Vagina (tissue), 2 donors: ENCODE measurements around the gene NINJ2. TPM values are rescaled to one million over a fixed set of nuclear protein-coding genes. Genes with fewer than 3 reads are reported as not detected.
A peak's percentile ranks its signal among the peaks of the same experiment; 100 is the strongest.

ENCODE experiments used
- DNase-seq, 2 donors: peaks; one replicate each; pipeline ENCODE4 v3.0.0-alpha.2; 2017; ENCODE audit errors: extremely low spot score in 2 of 2
- H3K27ac ChIP-seq: fragments of 200-600 bp; sonication (generic); one replicate; pipeline ENCODE4 v1.5.1; 2019
- H3K27me3 ChIP-seq: fragments of 200-600 bp; sonication (generic); one replicate; pipeline ENCODE4 v1.5.1; 2019
- H3K36me3 ChIP-seq, 2 donors: fragments of 200-600 bp; sonication (generic); one replicate each; pipeline ENCODE4 v1.5.1; 2017 to 2019
- H3K4me1 ChIP-seq: fragments of 200-600 bp; sonication (generic); one replicate; pipeline ENCODE4 v1.5.1; 2019
- H3K4me3 ChIP-seq, 2 donors: fragments of 200-600 bp; sonication (generic); 1 replicate in 1 of 2; 2 replicates in 1 of 2; pipeline ENCODE4 v1.5.1; 2016 to 2019
- H3K9me3 ChIP-seq: fragments of 200-600 bp; sonication (generic); one replicate; pipeline ENCODE4 v1.5.1; 2019
- CTCF ChIP-seq, 3 experiments: fragments of 450-650 bp in 2 of 3; fragments of 200-600 bp in 1 of 3; sonication (generic) in 1 of 3; IDR thresholded peaks; one replicate each; pipeline ENCODE4 v1.5.1; 2017 to 2019; ENCODE audit warnings: antibody characterized with exemption in 3 of 3, mild to moderate bottlenecking in 2 of 3, moderate library complexity in 2 of 3
- POLR2A ChIP-seq, 2 donors: fragments of 450-650 bp; IDR thresholded peaks; one replicate each; pipeline ENCODE4 v1.6.1; 2017; ENCODE audit warnings: antibody characterized with exemption in 2 of 2, mild to moderate bottlenecking in 2 of 2, moderate library complexity in 2 of 2
- POLR2AphosphoS5 ChIP-seq, 2 donors: sonication (generic); formaldehyde crosslinking; IDR thresholded peaks; one replicate each; pipeline ENCODE4 v1.9.0; 2017; ENCODE audit warnings: antibody characterized with exemption in 2 of 2, mild to moderate bottlenecking in 2 of 2, low read depth in 1 of 2; ENCODE audit not compliant: insufficient read depth in 1 of 2
- intact Hi-C: fragments of 100-400 bp; cut with DNase I; formaldehyde crosslinking; loops from one replicate; pipeline ENCODE4 v1.15.1; 2023
- total RNA-seq: library from RNA; depleted of rRNA; stranded (reverse); fragments of >200 nt; gene quantifications from one replicate; pipeline ENCODE4 v1.2.3, GENCODE V29; 2016

NINJ2 gene
- total RNA-seq, 1 donor from 2014 or later = 23.8 TPM

- TF ChIP-seq POLR2A (IDR thresholded peaks at IDR 0.05) (no peak), CTCF (IDR thresholded peaks at IDR 0.05) (no peak), POLR2AphosphoS5 (IDR thresholded peaks at IDR 0.05; ENCODE audit: insufficient read depth in 1 of 2, low read depth in 1 of 2) (no peak)
- no peak for DNase-seq
- Histone ChIP-seq H3K4me3 (no peak overlapping the region), H3K9me3 (no peaks in the 10 kb centered on the region), H3K27me3 (no peaks in the 10 kb centered on the region), H3K4me1 (peaks cover 35% of the 10 kb centered on the region), H3K27ac (peak overlapping the region; percentile 33), H3K36me3 (no peaks in the 10 kb centered on the region)
- intact Hi-C loops = no loop called here
Measured at GRCh38 chr12:541676-542324, 121.4 kb downstream of the NINJ2 start.

- no peak overlapping the region for H3K4me3 ChIP-seq
- H3K36me3 ChIP-seq = no peaks in the 10 kb centered on the region
- intact Hi-C loops = no loop called here
- TF ChIP-seq CTCF (IDR thresholded peaks at IDR 0.05) (no peak), POLR2A (IDR thresholded peaks at IDR 0.05) (no peak), POLR2AphosphoS5 (IDR thresholded peaks at IDR 0.05; ENCODE audit: insufficient read depth in 1 of 2, low read depth in 1 of 2) (no peak)
- H3K9me3 ChIP-seq = no peaks in the 10 kb centered on the region
- no peaks in the 10 kb centered on the region for H3K27me3 ChIP-seq
- H3K27ac ChIP-seq = peak overlapping the region; percentile 65
- no peak for DNase-seq
- peaks cover 31% of the 10 kb centered on the region for H3K4me1 ChIP-seq
Measured at GRCh38 chr12:539540-540310, 123.5 kb downstream of the NINJ2 start.

GRCh38 chr12:538731-539539 is 124.3 kb downstream of the NINJ2 start:
- Histone ChIP-seq H3K36me3 (no peaks in the 10 kb centered on the region), H3K27me3 (no peaks in the 10 kb centered on the region), H3K9me3 (no peaks in the 10 kb centered on the region), H3K27ac (peak overlapping the region; percentile 65), H3K4me3 (no peak overlapping the region), H3K4me1 (peaks cover 35% of the 10 kb centered on the region)
- no peak for TF ChIP-seq CTCF (IDR thresholded peaks at IDR 0.05)
- no peak for TF ChIP-seq POLR2A (IDR thresholded peaks at IDR 0.05)
- TF ChIP-seq POLR2AphosphoS5 (IDR thresholded peaks at IDR 0.05; ENCODE audit: insufficient read depth in 1 of 2, low read depth in 1 of 2) = no peak
- DNase-seq = no peak
- intact Hi-C loops = no loop called here

GRCh38 chr12:537772-538171 is 125.5 kb downstream of the NINJ2 start:
- no peaks in the 10 kb centered on the region for H3K9me3 ChIP-seq
- no peaks in the 10 kb centered on the region for H3K36me3 ChIP-seq
- no peak for TF ChIP-seq POLR2A (IDR thresholded peaks at IDR 0.05)
- peak in 1 of 2 donors; percentile 81 for TF ChIP-seq POLR2AphosphoS5 (IDR thresholded peaks at IDR 0.05; ENCODE audit: insufficient read depth in 1 of 2, low read depth in 1 of 2)
- TF ChIP-seq CTCF (IDR thresholded peaks at IDR 0.05) = no peak
- no peaks in the 10 kb centered on the region for H3K27me3 ChIP-seq
- no peak for DNase-seq
- intact Hi-C loops = no loop called here
- peaks cover 44% of the 10 kb centered on the region for H3K4me1 ChIP-seq
- no peak overlapping the region for H3K4me3 ChIP-seq
- peak overlapping the region; percentile 65 for H3K27ac ChIP-seq
